H1 (cell line): ENCODE data around the gene NCOA1. TPM values are rescaled to one million over a fixed set of nuclear protein-coding genes. Genes with fewer than 3 reads are reported as not detected.

Experiments
- CTCF ChIA-PET: fragments of 300-600 bp; sonication (Branson Sonifier 250); formaldehyde crosslinking; loops from one replicate; lab custom pipeline; 2021; ENCODE audit not compliant: partially characterized antibody; lab: Charles Lee
- POLR2A ChIA-PET: fragments of 300-600 bp; sonication (Branson Sonifier 250); formaldehyde crosslinking; loops from one replicate; lab custom pipeline; 2021; ENCODE audit warnings: inconsistent platforms; ENCODE audit not compliant: partially characterized antibody; lab: Charles Lee
- DNase-seq, 2 experiments: peaks; one replicate each; pipeline versions ENCODE4 v3.0.0 to v3.0.0-alpha.2; 2010 to 2022; ENCODE audit warnings: low spot score in 2 of 2, low read depth in 1 of 2, mixed read lengths in 1 of 2
- FAIRE-seq: peaks from 2 replicates; lab custom pipeline; 2011; peaks lifted over from hg19 to GRCh38; lab: Jason Lieb, UNC
- H2AFZ ChIP-seq: 2 replicates; pipeline ENCODE4 v1.8.1; 2012; ENCODE audit warnings: low read length, inconsistent platforms
- H2AK5ac ChIP-seq: 2 replicates; pipeline ENCODE4 v1.6.1; 2013; ENCODE audit warnings: low read depth, low read length
- H2BK120ac ChIP-seq: replicated peaks from 2 replicates; pipeline ENCODE3; 2013; ENCODE audit warnings: low read depth, low read length, inconsistent platforms
- H2BK12ac ChIP-seq: 2 replicates; pipeline ENCODE4 v1.6.1; 2013; ENCODE audit warnings: low read depth, low read length
- H2BK15ac ChIP-seq: 2 replicates; pipeline ENCODE4 v1.6.1; 2013; ENCODE audit warnings: low read length
- H2BK20ac ChIP-seq: 2 replicates; pipeline ENCODE4 v1.6.1; 2013; ENCODE audit warnings: low read length
- H2BK5ac ChIP-seq: 2 replicates; pipeline ENCODE4 v1.6.1; 2013; ENCODE audit warnings: low read depth, low read length
- H3K14ac ChIP-seq: 2 replicates; pipeline ENCODE4 v1.6.1; 2013; ENCODE audit warnings: inconsistent platforms; ENCODE audit not compliant: insufficient read length
- H3K18ac ChIP-seq: 2 replicates; pipeline ENCODE4 v1.6.1; 2013; ENCODE audit warnings: low read length; ENCODE audit errors: extremely low read depth
- H3K23ac ChIP-seq: 2 replicates; pipeline ENCODE4 v1.6.1; 2013; ENCODE audit warnings: inconsistent platforms; ENCODE audit not compliant: insufficient read length
- H3K23me2 ChIP-seq: 2 replicates; pipeline ENCODE4 v1.6.1; 2013; ENCODE audit warnings: low read depth, low read length
- H3K27ac ChIP-seq: 2 replicates; pipeline ENCODE4 v1.6.1; 2011; ENCODE audit warnings: low read depth, low read length, inconsistent platforms
- H3K27me3 ChIP-seq, 4 experiments: replicated peaks in 1 of 4; 1 replicate in 1 of 4; 2 replicates in 3 of 4; pipeline versions ENCODE4 v1.6.1 to v1.8.1; 2011 to 2013; ENCODE audit warnings: low read length in 3 of 4, mild to moderate bottlenecking in 3 of 4, inconsistent platforms in 2 of 4, mixed read lengths in 2 of 4, moderate library complexity in 1 of 4; ENCODE audit not compliant: control insufficient read depth in 3 of 4, insufficient read depth in 3 of 4; ENCODE audit errors: extremely low read depth in 1 of 4
- H3K36me3 ChIP-seq, 4 experiments: 2 replicates each; pipeline versions ENCODE4 v1.6.1 to v1.8.1; 2011 to 2013; ENCODE audit warnings: mild to moderate bottlenecking in 4 of 4, low read length in 3 of 4, moderate library complexity in 2 of 4, control low read depth in 1 of 4, inconsistent platforms in 1 of 4; ENCODE audit not compliant: insufficient read depth in 4 of 4, control insufficient read depth in 2 of 4
- H3K4ac ChIP-seq: replicated peaks from 2 replicates; pipeline ENCODE3; 2013; ENCODE audit warnings: low read length, low read depth, mixed read lengths, inconsistent platforms; ENCODE audit not compliant: insufficient read length
- H3K4me1 ChIP-seq, 4 experiments: replicated peaks in 1 of 4; 1 replicate in 1 of 4; 2 replicates in 3 of 4; pipeline versions ENCODE4 v1.6.1 to v1.8.1; 2011 to 2013; ENCODE audit warnings: low read length in 3 of 4, inconsistent platforms in 2 of 4, mixed read lengths in 1 of 4; ENCODE audit not compliant: insufficient read depth in 4 of 4, control insufficient read depth in 3 of 4
- H3K4me2 ChIP-seq, 2 experiments: 2 replicates each; pipeline versions ENCODE4 v1.6.1 to v1.8.1; 2011 to 2013; ENCODE audit warnings: low read depth in 2 of 2, low read length in 2 of 2, control low read depth in 1 of 2, inconsistent platforms in 1 of 2, mild to moderate bottlenecking in 1 of 2; ENCODE audit not compliant: insufficient read depth in 1 of 2
- H3K4me3 ChIP-seq, 4 experiments: fragments of 200-600, 300-600 bp in 1 of 4; sonication (generic), shearing (Covaris generic), sonication (Bioruptor Twin) in 1 of 4; 2 replicates each; pipeline versions ENCODE4 v1.5.1 to v1.8.1; 2011 to 2016; ENCODE audit warnings: low read length in 4 of 4, low read depth in 3 of 4, control low read depth in 2 of 4, inconsistent platforms in 2 of 4, mild to moderate bottlenecking in 2 of 4, mixed read lengths in 1 of 4, moderate library complexity in 1 of 4; ENCODE audit not compliant: insufficient read depth in 2 of 4; ENCODE audit errors: extremely low read depth in 1 of 4
- H3K56ac ChIP-seq: replicated peaks from 2 replicates; pipeline ENCODE3; 2013; ENCODE audit warnings: low read depth, mild to moderate bottlenecking, mixed read lengths, low read length, inconsistent platforms; ENCODE audit not compliant: insufficient read length
- H3K79me1 ChIP-seq: 2 replicates; pipeline ENCODE4 v1.6.1; 2013; ENCODE audit warnings: low read depth, low read length, control low read depth
- H3K79me2 ChIP-seq, 2 experiments: 2 replicates each; pipeline versions ENCODE4 v1.6.1 to v1.8.1; 2012 to 2013; ENCODE audit warnings: low read length in 2 of 2, mild to moderate bottlenecking in 2 of 2, inconsistent platforms in 1 of 2; ENCODE audit not compliant: insufficient read depth in 2 of 2, control insufficient read depth in 1 of 2
- H3K9ac ChIP-seq, 4 experiments: replicated peaks in 1 of 4; 1 replicate in 1 of 4; 2 replicates in 3 of 4; pipeline versions ENCODE4 v1.6.1 to v1.8.1; 2011 to 2013; ENCODE audit warnings: low read depth in 3 of 4, low read length in 3 of 4, control low read depth in 2 of 4, mild to moderate bottlenecking in 2 of 4, moderate library complexity in 2 of 4, inconsistent platforms in 1 of 4; ENCODE audit errors: extremely low read depth in 1 of 4
- H3K9me3 ChIP-seq, 2 experiments: 2 replicates each; pipeline versions ENCODE4 v1.6.1 to v1.8.1; 2012 to 2013; ENCODE audit warnings: mild to moderate bottlenecking in 2 of 2, moderate library complexity in 2 of 2, control low read depth in 1 of 2, inconsistent platforms in 1 of 2, low read depth in 1 of 2, low read length in 1 of 2, mixed read lengths in 1 of 2; ENCODE audit not compliant: insufficient read depth in 2 of 2
- H4K20me1 ChIP-seq, 2 experiments: replicated peaks in 1 of 2; 2 replicates each; pipeline versions ENCODE3 to v1.8.1; 2011 to 2013; ENCODE audit warnings: inconsistent platforms in 2 of 2, low read length in 2 of 2, mild to moderate bottlenecking in 1 of 2; ENCODE audit not compliant: insufficient read depth in 2 of 2, control insufficient read depth in 1 of 2
- H4K5ac ChIP-seq: 2 replicates; pipeline ENCODE4 v1.6.1; 2013; ENCODE audit warnings: low read length, low read depth, mixed read lengths, inconsistent platforms; ENCODE audit not compliant: insufficient read length
- H4K8ac ChIP-seq: 2 replicates; pipeline ENCODE4 v1.8.0; 2013; ENCODE audit warnings: mild to moderate bottlenecking, moderate library complexity, low read length, inconsistent platforms; ENCODE audit not compliant: insufficient read depth; ENCODE audit errors: extremely low read depth
- H4K91ac ChIP-seq: replicated peaks from 2 replicates; pipeline ENCODE3; 2013; ENCODE audit warnings: low read length, mixed read lengths, inconsistent platforms; ENCODE audit not compliant: insufficient read length
- BRCA1 ChIP-seq: IDR thresholded peaks from 2 replicates; pipeline ENCODE4 v1.6.1; 2012; ENCODE audit warnings: low read depth, low read length, improper control_type of control experiment
- CTBP2 ChIP-seq: IDR thresholded peaks from 2 replicates; pipeline ENCODE4 v1.7.0; 2011; ENCODE audit warnings: borderline replicate concordance, mild to moderate bottlenecking, moderate library complexity, mixed read lengths, low read length; ENCODE audit not compliant: insufficient read depth, insufficient read length
- E2F6 ChIP-seq: IDR thresholded peaks from 2 replicates; pipeline ENCODE4 v1.6.1; 2012; ENCODE audit warnings: inconsistent platforms
- FOSL1 ChIP-seq: IDR thresholded peaks from 2 replicates; pipeline ENCODE4 v1.6.1; 2011; ENCODE audit warnings: mild to moderate bottlenecking, low read depth, low read length, moderate library complexity; ENCODE audit not compliant: insufficient read depth
- RFX5 ChIP-seq: IDR thresholded peaks from 2 replicates; pipeline ENCODE4 v1.6.1; 2011; ENCODE audit warnings: low read depth, low read length, improper control_type of control experiment, borderline replicate concordance
- SIRT6 ChIP-seq: IDR thresholded peaks from one replicate; pipeline ENCODE4 v1.7.1; 2012; ENCODE audit warnings: low read length, inconsistent platforms
- WGBS, 2 experiments: shearing (Covaris generic) in 1 of 2; methylation state at CpG; one replicate each; pipeline versions ENCODE4 v1.1.6 to v1.1.7; 2013 to 2015; ENCODE audit warnings: low lambda C conversion rate in 2 of 2, mixed read lengths in 2 of 2, inconsistent platforms in 1 of 2, low coverage in 1 of 2, missing lambda C conversion rate in 1 of 2; ENCODE audit not compliant: insufficient replicate concordance in 2 of 2, insufficient coverage in 1 of 2, insufficient read length in 1 of 2; ENCODE audit errors: extremely low coverage in 1 of 2, missing lambda C conversion rate in 1 of 2; 5-methylcytosine and 5-hydroxymethylcytosine counted together
- polyA plus RNA-seq, 7 experiments: library from polyadenylated mRNA; depleted of rRNA in 3 of 7; stranded (reverse) in 5 of 7; unstranded in 2 of 7; fragments of >200 nt in 5 of 7; fragments of 200-250 nt in 2 of 7; gene quantifications; 1 replicate in 5 of 7; 2 replicates in 1 of 7; 4 replicates in 1 of 7; pipeline versions ENCODE4 v1.2.1 to v1.2.3, GENCODE V29; 2011 to 2013; ENCODE audit warnings: missing spikeins in 2 of 7, mixed read lengths in 2 of 7
- total RNA-seq: library from RNA; stranded (reverse); fragmentation: NEBNext Ultra II Directional; extraction: Animal tissue kit (Norgen Biotek cat#: 25700); gene quantifications from 2 replicates; pipeline ENCODE4 v1.2.1, GENCODE V29; 2021

NCOA1 gene
- total and polyA plus RNA-seq, 2 of the 8 experiments (the other 6 are each of a cell fraction or from before 2014, with no cell fraction given), result 12.8 to 17.9 TPM

GRCh38 chr2:24517247-24517646 lies 26.2 kb downstream of the NCOA1 start:
- H3K56ac ChIP-seq, result no peak overlapping the region
- no peaks in the 10 kb centered on the region; the same call in 1 of the 2 replicates for H3K23me2 ChIP-seq
- H2AK5ac ChIP-seq, result no peak overlapping the region
- CTCF ChIA-PET, result no interaction called here
- H3K79me1 ChIP-seq, result 0 out of 2 replicates have a peak, but pooled peaks cover 2% of the 10 kb centered on the region
- H3K4me2 ChIP-seq, result no peak overlapping the region
- no peak overlapping the region for H3K27ac ChIP-seq
- no peak overlapping the region for H4K5ac ChIP-seq
- DNase-seq (no peak), FAIRE-seq (no peak)
- WGBS, 2 experiments, result 88% methylated on average over 5 of the region's 5 CpGs; no CpG with 5 or more reads in 1 of the 2 experiments
- H3K4me3 ChIP-seq, result no peak overlapping the region
- H3K9ac ChIP-seq, result no peak overlapping the region
- no peak overlapping the region for H4K91ac ChIP-seq
- POLR2A ChIA-PET, result no interaction called here
- no peak overlapping the region for H2BK20ac ChIP-seq
- no peak overlapping the region for H3K23ac ChIP-seq
- H4K8ac ChIP-seq, result no peak overlapping the region
- no peak overlapping the region for H3K4ac ChIP-seq
- H3K18ac ChIP-seq, result no peak overlapping the region
- no peaks in the 10 kb centered on the region for H3K4me1 ChIP-seq
- H2BK5ac ChIP-seq, result no peak overlapping the region
- no peaks in the 10 kb centered on the region for H3K36me3 ChIP-seq
- no peaks in the 10 kb centered on the region for H3K9me3 ChIP-seq
- TF ChIP-seq FOSL1 (no peak), BRCA1 (no peak), RFX5 (no peak), SIRT6 (no peak), E2F6 (no peak), CTBP2 (no peak)
- H2BK15ac ChIP-seq, result no peak overlapping the region
- H3K79me2 ChIP-seq, result peaks cover 0 to 2% of the 10 kb centered on the region in 2 experiments; a peak in 1 of 4 replicates
- H4K20me1 ChIP-seq, result no peaks in the 10 kb centered on the region
- no peak overlapping the region for H2BK120ac ChIP-seq
- no peak overlapping the region for H2BK12ac ChIP-seq
- H2AFZ ChIP-seq, result no peak overlapping the region
- no peak overlapping the region for H3K14ac ChIP-seq
- H3K27me3 ChIP-seq, result no peaks in the 10 kb centered on the region
